ENCODE results near the gene GZMB.

GRCh38 chr14:24633353-24633752, 637 bp downstream of the GZMB start:
- TF ChIP-seq, protein P1, sequence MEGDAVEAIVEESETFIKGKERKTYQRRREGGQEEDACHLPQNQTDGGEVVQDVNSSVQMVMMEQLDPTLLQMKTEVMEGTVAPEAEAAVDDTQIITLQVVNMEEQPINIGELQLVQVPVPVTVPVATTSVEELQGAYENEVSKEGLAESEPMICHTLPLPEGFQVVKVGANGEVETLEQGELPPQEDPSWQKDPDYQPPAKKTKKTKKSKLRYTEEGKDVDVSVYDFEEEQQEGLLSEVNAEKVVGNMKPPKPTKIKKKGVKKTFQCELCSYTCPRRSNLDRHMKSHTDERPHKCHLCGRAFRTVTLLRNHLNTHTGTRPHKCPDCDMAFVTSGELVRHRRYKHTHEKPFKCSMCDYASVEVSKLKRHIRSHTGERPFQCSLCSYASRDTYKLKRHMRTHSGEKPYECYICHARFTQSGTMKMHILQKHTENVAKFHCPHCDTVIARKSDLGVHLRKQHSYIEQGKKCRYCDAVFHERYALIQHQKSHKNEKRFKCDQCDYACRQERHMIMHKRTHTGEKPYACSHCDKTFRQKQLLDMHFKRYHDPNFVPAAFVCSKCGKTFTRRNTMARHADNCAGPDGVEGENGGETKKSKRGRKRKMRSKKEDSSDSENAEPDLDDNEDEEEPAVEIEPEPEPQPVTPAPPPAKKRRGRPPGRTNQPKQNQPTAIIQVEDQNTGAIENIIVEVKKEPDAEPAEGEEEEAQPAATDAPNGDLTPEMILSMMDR (IDR thresholded peaks at IDR 0.05; ENCODE audit: low read depth, low read length, poor library complexity, severe bottlenecking), result no peak
- TF ChIP-seq EZH2phosphoT487 (IDR thresholded peaks at IDR 0.05; ENCODE audit: borderline replicate concordance, low read length), result no peak
